Colonic mucosa (tissue), 4 donors: ENCODE data around the gene BMP7. TPM values are rescaled to one million over a fixed set of nuclear protein-coding genes. Genes with fewer than 3 reads are reported as not detected.

ENCODE experiments used
- DNase-seq: peaks from one replicate; pipeline ENCODE4 v3.0.0-alpha.2; 2020
- H3K27ac ChIP-seq: fragments of 200-600 bp; one replicate; pipeline ENCODE4 v1.8.0; 2021
- H3K27me3 ChIP-seq: fragments of 200-600 bp; one replicate; pipeline ENCODE4 v1.8.0; 2021
- H3K36me3 ChIP-seq: fragments of 200-600 bp; one replicate; pipeline ENCODE4 v1.8.0; 2021
- H3K4me1 ChIP-seq: fragments of 200-600 bp; one replicate; pipeline ENCODE4 v1.8.0; 2021; ENCODE audit warnings: mild to moderate bottlenecking
- H3K4me3 ChIP-seq: fragments of 200-600 bp; one replicate; pipeline ENCODE4 v1.8.0; 2021
- H3K9ac ChIP-seq, 2 donors: one replicate each; pipeline ENCODE4 v1.7.0; 2013; ENCODE audit warnings: control low read depth in 2 of 2, low read depth in 2 of 2, low read length in 2 of 2
- H3K9me3 ChIP-seq: fragments of 200-600 bp; one replicate; pipeline ENCODE4 v1.8.0; 2021
- intact Hi-C: fragments of 100-400 bp; cut with DNase I; formaldehyde crosslinking; loops from one replicate; pipeline ENCODE4 v1.14.1; 2022
- total RNA-seq, 2 donors: library from RNA; stranded (reverse); fragmentation: NEBNext Ultra II Directional in 1 of 2; extraction: Animal tissue kit (Norgen Biotek cat#: 25700) in 1 of 2; gene quantifications; one replicate each; pipeline ENCODE4 v1.2.1, GENCODE V29; 2021
- TF ChIP-seq, protein P1 (sequence below): fragments of 200-600 bp; IDR thresholded peaks from one replicate; pipeline ENCODE4 v1.8.0; 2022; ENCODE audit warnings: antibody characterized with exemption, mild to moderate bottlenecking
- donor health status: healthy.
- donor health status: DM: no; HTN: no; CAD: no.
- donor health status: DM: no; HTN: no; CAD: no.

BMP7 gene
- total RNA-seq, 2 donors from 2014 or later = 1.3 to 3.2 TPM

DNA sequence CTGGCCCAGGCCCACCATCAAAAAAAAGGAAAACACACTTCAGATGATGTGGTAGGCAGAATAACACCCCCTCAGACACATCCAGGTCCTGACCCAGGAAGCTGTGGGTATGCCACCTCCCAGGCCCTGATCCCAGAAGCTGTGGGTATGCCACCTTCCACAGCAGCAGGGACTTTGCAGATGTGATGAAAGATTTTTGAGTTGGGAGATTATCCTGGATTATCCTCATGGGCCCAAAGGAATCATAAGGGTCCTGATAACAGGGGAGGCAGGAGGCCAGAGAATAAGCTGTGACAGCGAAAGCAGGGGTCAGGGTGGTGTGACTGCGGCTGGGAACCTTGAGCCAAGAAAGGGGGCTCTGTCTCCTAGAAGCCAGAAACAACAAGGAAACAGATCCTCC lies 55.0 kb downstream of the BMP7 start:
- H3K27me3 ChIP-seq = no peaks in the 10 kb centered on the region
- intact Hi-C loops = no loop called here
- peaks cover 4% of the 10 kb centered on the region for H3K4me1 ChIP-seq
- H3K36me3 ChIP-seq = no peaks in the 10 kb centered on the region
- no peak for DNase-seq
- H3K27ac ChIP-seq = no peak overlapping the region
- no peaks in the 10 kb centered on the region for H3K9me3 ChIP-seq
- H3K9ac ChIP-seq = no peak overlapping the region
- TF ChIP-seq, protein P1, sequence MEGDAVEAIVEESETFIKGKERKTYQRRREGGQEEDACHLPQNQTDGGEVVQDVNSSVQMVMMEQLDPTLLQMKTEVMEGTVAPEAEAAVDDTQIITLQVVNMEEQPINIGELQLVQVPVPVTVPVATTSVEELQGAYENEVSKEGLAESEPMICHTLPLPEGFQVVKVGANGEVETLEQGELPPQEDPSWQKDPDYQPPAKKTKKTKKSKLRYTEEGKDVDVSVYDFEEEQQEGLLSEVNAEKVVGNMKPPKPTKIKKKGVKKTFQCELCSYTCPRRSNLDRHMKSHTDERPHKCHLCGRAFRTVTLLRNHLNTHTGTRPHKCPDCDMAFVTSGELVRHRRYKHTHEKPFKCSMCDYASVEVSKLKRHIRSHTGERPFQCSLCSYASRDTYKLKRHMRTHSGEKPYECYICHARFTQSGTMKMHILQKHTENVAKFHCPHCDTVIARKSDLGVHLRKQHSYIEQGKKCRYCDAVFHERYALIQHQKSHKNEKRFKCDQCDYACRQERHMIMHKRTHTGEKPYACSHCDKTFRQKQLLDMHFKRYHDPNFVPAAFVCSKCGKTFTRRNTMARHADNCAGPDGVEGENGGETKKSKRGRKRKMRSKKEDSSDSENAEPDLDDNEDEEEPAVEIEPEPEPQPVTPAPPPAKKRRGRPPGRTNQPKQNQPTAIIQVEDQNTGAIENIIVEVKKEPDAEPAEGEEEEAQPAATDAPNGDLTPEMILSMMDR = no peak
- H3K4me3 ChIP-seq = no peak overlapping the region

GRCh38 chr20:57210911-57211280 lies 55.5 kb downstream of the BMP7 start:
- Histone ChIP-seq H3K4me3 (no peak overlapping the region), H3K9ac (no peak overlapping the region), H3K27ac (no peak overlapping the region), H3K9me3 (no peaks in the 10 kb centered on the region), H3K27me3 (no peaks in the 10 kb centered on the region), H3K4me1 (peaks cover 4% of the 10 kb centered on the region), H3K36me3 (no peaks in the 10 kb centered on the region)
- DNase-seq = no peak
- TF ChIP-seq, protein P1 = no peak
- intact Hi-C loops = no loop called here

- TF ChIP-seq, protein P1 = no peak
- Histone ChIP-seq H3K9me3 (no peaks in the 10 kb centered on the region), H3K4me3 (no peak overlapping the region), H3K27me3 (no peaks in the 10 kb centered on the region), H3K4me1 (peaks cover 4% of the 10 kb centered on the region), H3K36me3 (no peaks in the 10 kb centered on the region), H3K27ac (no peak overlapping the region), H3K9ac (peak overlapping the region in 1 of 2 donors; percentile 2)
- DNase-seq = peak; percentile 48
- intact Hi-C loops = no loop called here
Observed at GRCh38 chr20:57210054-57210910, 56.2 kb downstream of the BMP7 start.

GRCh38 chr20:57209413-57209812 lies 57.0 kb downstream of the BMP7 start:
- TF ChIP-seq, protein P1 = no peak
- Histone ChIP-seq H3K27ac (no peak overlapping the region), H3K27me3 (no peaks in the 10 kb centered on the region), H3K4me1 (peaks cover 4% of the 10 kb centered on the region), H3K9me3 (no peaks in the 10 kb centered on the region), H3K4me3 (no peak overlapping the region), H3K9ac (no peak overlapping the region), H3K36me3 (no peaks in the 10 kb centered on the region)
- intact Hi-C loops = no loop called here
- DNase-seq = no peak

- H3K27me3 ChIP-seq = no peaks in the 10 kb centered on the region
- no peak overlapping the region for H3K9ac ChIP-seq
- no peak overlapping the region for H3K27ac ChIP-seq
- intact Hi-C loops = no loop called here
- TF ChIP-seq, protein P1 = no peak
- H3K4me1 ChIP-seq = peaks cover 4% of the 10 kb centered on the region
- no peak for DNase-seq
- no peak overlapping the region for H3K4me3 ChIP-seq
- no peaks in the 10 kb centered on the region for H3K9me3 ChIP-seq
- H3K36me3 ChIP-seq = no peaks in the 10 kb centered on the region
Observed at GRCh38 chr20:57208198-57208597, 58.2 kb downstream of the BMP7 start.
